NCI-H345 treated with DMSO at 0.1 percent for 48 hours (cell line): ENCODE data around the gene NCOA6.
"Not testable (repeated sequence)": the region's sequence is repeated elsewhere in the genome, so short reads cannot be mapped to it uniquely, and the experiment has no call there.

Experiments used
- DNase-seq: peaks from one replicate; lab custom pipeline; 2025; ENCODE audit not compliant: unreplicated experiment; lab: John Stamatoyannopoulos, UW

The NCOA6 gene

GRCh38 chr20:34722560-34722959, 102.9 kb downstream of the NCOA6 start:
- not testable (repeated sequence) for DNase-seq

- no peak for DNase-seq
These were observed 105.2 kb downstream of the NCOA6 start for GRCh38 chr20:34720266-34720665.

- DNase-seq, result not testable (repeated sequence)
These were observed 106.0 kb downstream of the NCOA6 start for GRCh38 chr20:34719242-34720017.

GRCh38 chr20:34717230-34718095, 108.0 kb downstream of the NCOA6 start:
- no peak for DNase-seq

GRCh38 chr20:34716921-34717229, 108.6 kb downstream of the NCOA6 start:
- DNase-seq, result no peak

GRCh38 chr20:34715384-34715783, 110.1 kb downstream of the NCOA6 start:
- DNase-seq, result no peak

GRCh38 chr20:34713944-34714515, 111.4 kb downstream of the NCOA6 start:
- DNase-seq, result not testable (repeated sequence)

GRCh38 chr20:34713194-34713943, 112.1 kb downstream of the NCOA6 start:
- DNase-seq, result no peak

- DNase-seq, result no peak
These were observed 112.8 kb downstream of the NCOA6 start for GRCh38 chr20:34712525-34713192.

- no peak for DNase-seq
These were observed 113.5 kb downstream of the NCOA6 start for GRCh38 chr20:34711813-34712430.

- no peak for DNase-seq
These were observed 114.4 kb downstream of the NCOA6 start for GRCh38 chr20:34710861-34711574.

GRCh38 chr20:34710568-34710839, 114.9 kb downstream of the NCOA6 start:
- DNase-seq, result no peak

- peak; percentile 76 for DNase-seq
These were observed 115.5 kb downstream of the NCOA6 start for GRCh38 chr20:34709831-34710567.

GRCh38 chr20:34709044-34709830, 116.2 kb downstream of the NCOA6 start:
- peak; percentile 93 for DNase-seq

- DNase-seq, result peak; percentile 18
These were observed 116.8 kb downstream of the NCOA6 start for GRCh38 chr20:34708621-34709043.

GRCh38 chr20:34706912-34707784, 118.3 kb downstream of the NCOA6 start:
- no peak for DNase-seq

- DNase-seq, result no peak
These were observed 119.1 kb downstream of the NCOA6 start for GRCh38 chr20:34706302-34706875.
